Gastroesophageal sphincter (tissue), 4 donors: Measurements from ENCODE around the gene FANCC. TPM values are rescaled to one million over a fixed set of nuclear protein-coding genes. Genes with fewer than 3 reads are reported as not detected.

Experiments used
- ATAC-seq: fragments of 150-250 bp; one replicate; pipeline ENCODE4 v1.9.1; 2016; ENCODE audit warnings: mild to moderate bottlenecking, moderate library complexity
- H3K27ac ChIP-seq, 4 donors: fragments of 200-600 bp; sonication (generic) in 3 of 4; 1 replicate in 3 of 4; 2 replicates in 1 of 4; pipeline ENCODE4 v1.5.1; 2016 to 2019
- H3K27me3 ChIP-seq: fragments of 200-600 bp; sonication (generic); one replicate; pipeline ENCODE4 v1.5.1; 2019
- H3K36me3 ChIP-seq, 2 donors: fragments of 200-600 bp; sonication (generic); one replicate each; pipeline ENCODE4 v1.5.1; 2019; ENCODE audit warnings: control low read depth in 1 of 2
- H3K4me1 ChIP-seq, 3 donors: fragments of 200-600 bp; sonication (generic); 1 replicate in 2 of 3; 2 replicates in 1 of 3; pipeline ENCODE4 v1.5.1; 2016 to 2019; ENCODE audit warnings: control low read depth in 2 of 3
- H3K4me3 ChIP-seq, 2 donors: fragments of 200-600 bp; sonication (generic); one replicate each; pipeline ENCODE4 v1.5.1; 2019; ENCODE audit warnings: mild to moderate bottlenecking in 1 of 2, moderate library complexity in 1 of 2
- H3K9me3 ChIP-seq, 3 donors: fragments of 200-600 bp; sonication (generic); one replicate each; pipeline ENCODE4 v1.5.1; 2017 to 2019; ENCODE audit warnings: control low read depth in 2 of 3
- CTCF ChIP-seq, 4 experiments: fragments of 200-600 bp in 2 of 4; fragments of 450-650 bp in 2 of 4; sonication (generic) in 1 of 4; IDR thresholded peaks; one replicate each; pipeline ENCODE4 v1.5.1; 2017 to 2019; ENCODE audit warnings: antibody characterized with exemption in 4 of 4, mild to moderate bottlenecking in 2 of 4, moderate library complexity in 2 of 4
- EP300 ChIP-seq: sonication (generic); formaldehyde crosslinking; IDR thresholded peaks from one replicate; pipeline ENCODE4 v1.6.1; 2017; ENCODE audit warnings: antibody characterized with exemption, mild to moderate bottlenecking
- POLR2A ChIP-seq, 2 donors: fragments of 450-650 bp; IDR thresholded peaks; one replicate each; pipeline ENCODE4 v1.6.1; 2017; ENCODE audit warnings: antibody characterized with exemption in 2 of 2, mild to moderate bottlenecking in 2 of 2, moderate library complexity in 1 of 2
- POLR2AphosphoS5 ChIP-seq: sonication (generic); formaldehyde crosslinking; IDR thresholded peaks from one replicate; pipeline ENCODE4 v1.6.1; 2017; ENCODE audit warnings: antibody characterized with exemption
- WGBS, 2 donors: methylation state at CpG; one replicate each; pipeline ENCODE4 v1.1.5; 2018; ENCODE audit warnings: low coverage in 1 of 2; 5-methylcytosine and 5-hydroxymethylcytosine counted together
- total RNA-seq, 4 donors: library from RNA; depleted of rRNA; stranded (reverse); fragments of >200 nt; gene quantifications; one replicate each; pipeline ENCODE4 v1.1.0, GENCODE V29; 2016

FANCC gene
- total RNA-seq, 4 donors from 2014 or later, result 4.9 to 9.4 (median 7.4) TPM

GRCh38 chr9:95099321-95100070 is 218.0 kb downstream of the FANCC start:
- Histone ChIP-seq H3K4me1 (peaks cover 3 to 94% (median 28%) of the 10 kb centered on the region in 3 donors), H3K9me3 (no peaks in the 10 kb centered on the region), H3K27me3 (no peaks in the 10 kb centered on the region), H3K27ac (peak overlapping the region in 3 of 4 donors; percentile 48 to 89 (median 87)), H3K36me3 (peaks cover 0 to 31% of the 10 kb centered on the region in 2 donors), H3K4me3 (no peak overlapping the region)
- TF ChIP-seq CTCF (IDR thresholded peaks at IDR 0.05), result no peak
- no peak for TF ChIP-seq EP300
- TF ChIP-seq POLR2A (IDR thresholded peaks at IDR 0.05), result no peak
- no peak for TF ChIP-seq POLR2AphosphoS5
- no CpG with 5 or more reads among the region's 24 CpGs for WGBS, 2 donors
- ATAC-seq, result no peak

GRCh38 chr9:95098391-95098921 is 219.1 kb downstream of the FANCC start:
- peaks cover 3 to 94% (median 32%) of the 10 kb centered on the region in 3 donors for H3K4me1 ChIP-seq
- H3K9me3 ChIP-seq, result no peaks in the 10 kb centered on the region
- no peaks in the 10 kb centered on the region for H3K27me3 ChIP-seq
- 83% methylated on average over 9 of the region's 12 CpGs; no CpG with 5 or more reads in 1 of the 2 donors for WGBS, 2 donors
- H3K27ac ChIP-seq, result peak overlapping the region in 3 of 4 donors; percentile 59 to 89 (median 87)
- H3K36me3 ChIP-seq, result peaks cover 0 to 31% of the 10 kb centered on the region in 2 donors
- H3K4me3 ChIP-seq, result no peak overlapping the region
- ATAC-seq, result no peak
- no peak for TF ChIP-seq POLR2A (IDR thresholded peaks at IDR 0.05)
- no peak for TF ChIP-seq POLR2AphosphoS5

- Histone ChIP-seq H3K36me3 (peaks cover 0 to 31% of the 10 kb centered on the region in 2 donors), H3K27me3 (no peaks in the 10 kb centered on the region), H3K9me3 (no peaks in the 10 kb centered on the region), H3K4me3 (no peak overlapping the region), H3K4me1 (peaks cover 0 to 94% (median 27%) of the 10 kb centered on the region in 3 donors), H3K27ac (peak overlapping the region in 2 of 4 donors; percentile 87 to 89)
- no peak for ATAC-seq
- TF ChIP-seq POLR2A (IDR thresholded peaks at IDR 0.05), result no peak
- TF ChIP-seq EP300, result no peak
- TF ChIP-seq CTCF (IDR thresholded peaks at IDR 0.05), result no peak
- 80 to 100% methylated on average over 1 of the region's 7 CpGs for WGBS, 2 donors
These were observed 220.2 kb downstream of the FANCC start for GRCh38 chr9:95097279-95097678.

- 86 to 100% methylated on average over 1 of the region's 6 CpGs for WGBS, 2 donors
- no peak for ATAC-seq
- Histone ChIP-seq H3K36me3 (peaks cover 0 to 31% of the 10 kb centered on the region in 2 donors), H3K27ac (peak overlapping the region in 3 of 4 donors; percentile 64 to 89 (median 87)), H3K27me3 (no peaks in the 10 kb centered on the region), H3K4me3 (no peak overlapping the region), H3K9me3 (no peaks in the 10 kb centered on the region), H3K4me1 (peaks cover 2 to 94% (median 27%) of the 10 kb centered on the region in 3 donors)
- no peak for TF ChIP-seq POLR2AphosphoS5
- no peak for TF ChIP-seq CTCF (IDR thresholded peaks at IDR 0.05)
- no peak for TF ChIP-seq POLR2A (IDR thresholded peaks at IDR 0.05)
- no peak for TF ChIP-seq EP300
These were observed 220.7 kb downstream of the FANCC start for GRCh38 chr9:95096807-95097206.

GRCh38 chr9:95096381-95096780 is 221.1 kb downstream of the FANCC start:
- TF ChIP-seq CTCF (IDR thresholded peaks at IDR 0.05) (no peak), EP300 (no peak), POLR2AphosphoS5 (no peak), POLR2A (IDR thresholded peaks at IDR 0.05) (no peak)
- Histone ChIP-seq H3K36me3 (peaks cover 0 to 31% of the 10 kb centered on the region in 2 donors), H3K27me3 (no peaks in the 10 kb centered on the region), H3K4me1 (peaks cover 5 to 94% (median 27%) of the 10 kb centered on the region in 3 donors), H3K4me3 (no peak overlapping the region), H3K27ac (peak overlapping the region in 3 of 4 donors; percentile 64 to 89 (median 87)), H3K9me3 (no peaks in the 10 kb centered on the region)
- no peak for ATAC-seq
- WGBS, 2 donors, result 94 to 100% methylated on average over 1 to 9 of the region's 12 CpGs
